ENCODE data around the gene TNIK.
A peak's percentile ranks its signal among the peaks of the same experiment; 100 is the strongest.

TNIK gene

GRCh38 chr3:171459942-171460724, at the start of gene TNIK:
Gene TNIK (minus strand): TSS chr3:171460405. CDS start chr3:171460063, 342 bp downstream.
- DNase-seq (ENCODE audit: low read depth in 3 of 3) = peak; percentile 84 to 95 (median 94)

GRCh38 chr3:171508676-171509075, 48.5 kb upstream of the TNIK start:
- DNase-seq (ENCODE audit: low read depth in 3 of 3) = no peak

GRCh38 chr3:171508206-171508605, 48.0 kb upstream of the TNIK start:
- no peak for DNase-seq (ENCODE audit: low read depth in 3 of 3)

- no peak for DNase-seq (ENCODE audit: low read depth in 3 of 3)
Measured at GRCh38 chr3:171506743-171507319, 46.6 kb upstream of the TNIK start.

- no peak for DNase-seq (ENCODE audit: low read depth in 3 of 3)
Measured at GRCh38 chr3:171505822-171506333, 45.7 kb upstream of the TNIK start.

GRCh38 chr3:171504376-171504775, 44.2 kb upstream of the TNIK start:
- no peak for DNase-seq (ENCODE audit: low read depth in 3 of 3)

GRCh38 chr3:171503817-171504216, 43.6 kb upstream of the TNIK start:
- DNase-seq (ENCODE audit: low read depth in 3 of 3) = no peak

GRCh38 chr3:171498921-171499320, 38.7 kb upstream of the TNIK start:
- DNase-seq (ENCODE audit: low read depth in 3 of 3) = no peak

GRCh38 chr3:171497468-171497867, 37.3 kb upstream of the TNIK start:
- DNase-seq (ENCODE audit: low read depth in 3 of 3) = no peak

- no peak for DNase-seq (ENCODE audit: low read depth in 3 of 3)
Measured at GRCh38 chr3:171495413-171495812, 35.2 kb upstream of the TNIK start.

- no peak for DNase-seq (ENCODE audit: low read depth in 3 of 3)
Measured at GRCh38 chr3:171494457-171495109, 34.4 kb upstream of the TNIK start.

- no peak for DNase-seq (ENCODE audit: low read depth in 3 of 3)
Measured at GRCh38 chr3:171491361-171491760, 31.2 kb upstream of the TNIK start.

GRCh38 chr3:171490901-171491300, 30.7 kb upstream of the TNIK start:
- DNase-seq (ENCODE audit: low read depth in 3 of 3) = no peak

GRCh38 chr3:171489348-171489747, 29.1 kb upstream of the TNIK start:
- DNase-seq (ENCODE audit: low read depth in 3 of 3) = no peak

- no peak for DNase-seq (ENCODE audit: low read depth in 3 of 3)
Measured at GRCh38 chr3:171488479-171488878, 28.3 kb upstream of the TNIK start.

- no peak for DNase-seq (ENCODE audit: low read depth in 3 of 3)
Measured at GRCh38 chr3:171487382-171487781, 27.2 kb upstream of the TNIK start.

- DNase-seq (ENCODE audit: low read depth in 3 of 3) = no peak
Measured at GRCh38 chr3:171485338-171485737, 25.1 kb upstream of the TNIK start.

- DNase-seq (ENCODE audit: low read depth in 3 of 3) = no peak
Measured at GRCh38 chr3:171481011-171481410, 20.8 kb upstream of the TNIK start.

- no peak for DNase-seq (ENCODE audit: low read depth in 3 of 3)
Measured at GRCh38 chr3:171480526-171480925, 20.3 kb upstream of the TNIK start.

GRCh38 chr3:171476532-171477102, 16.4 kb upstream of the TNIK start:
- no peak for DNase-seq (ENCODE audit: low read depth in 3 of 3)

- DNase-seq (ENCODE audit: low read depth in 3 of 3) = no peak
Measured at GRCh38 chr3:171472552-171472951, 12.3 kb upstream of the TNIK start.

GRCh38 chr3:171470714-171471227, 10.6 kb upstream of the TNIK start:
- DNase-seq (ENCODE audit: low read depth in 3 of 3) = no peak

Data from stimulated activated CD4-positive, alpha-beta T cell treated with anti-CD3 and anti-CD28 coated beads, TNF-alpha, amount 100 ng/mL, for 4 hours (primary cell).